Measurements from ENCODE around the gene MGMT.

MGMT gene

DNA sequence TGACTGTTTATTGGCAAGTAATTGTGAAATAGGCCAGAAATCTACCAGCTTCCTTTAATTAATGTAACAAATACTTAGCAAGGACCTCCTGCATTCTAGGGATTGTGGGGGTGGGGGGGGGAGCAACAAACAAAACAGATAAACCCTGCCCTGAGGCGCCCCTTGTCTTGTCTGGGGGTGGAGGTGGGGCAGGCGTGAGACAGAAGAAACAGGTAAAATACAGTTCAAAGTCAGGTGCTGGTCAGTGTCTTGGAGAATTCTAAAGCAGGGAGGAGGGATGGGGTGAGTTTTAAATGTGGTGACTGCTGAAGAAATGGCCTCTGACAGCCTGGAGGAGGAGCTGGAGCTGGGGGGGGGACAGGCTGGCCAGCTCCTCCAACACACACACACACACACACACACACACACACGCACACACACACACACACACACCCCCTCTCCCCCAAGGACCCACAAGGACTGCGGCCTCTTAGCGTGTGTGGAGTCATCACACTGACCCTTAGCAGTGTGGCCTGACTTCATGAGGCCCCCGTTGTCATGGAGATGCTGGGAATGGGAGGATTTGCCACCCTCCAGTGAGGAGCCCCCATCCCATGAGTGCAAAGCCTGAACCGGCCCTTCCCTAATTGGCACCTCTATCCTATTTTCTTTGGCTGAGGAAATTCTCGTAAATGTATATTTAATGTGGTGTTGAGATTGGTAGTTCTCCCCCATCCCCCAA is 190.4 kb downstream of the MGMT start:
- no peak for DNase-seq
- TF ChIP-seq POLR2A (IDR thresholded peaks at IDR 0.05; ENCODE audit: low read length) (no peak), GATA1 (IDR thresholded peaks at IDR 0.05; ENCODE audit: low read depth, low read length) (no peak)

DNA sequence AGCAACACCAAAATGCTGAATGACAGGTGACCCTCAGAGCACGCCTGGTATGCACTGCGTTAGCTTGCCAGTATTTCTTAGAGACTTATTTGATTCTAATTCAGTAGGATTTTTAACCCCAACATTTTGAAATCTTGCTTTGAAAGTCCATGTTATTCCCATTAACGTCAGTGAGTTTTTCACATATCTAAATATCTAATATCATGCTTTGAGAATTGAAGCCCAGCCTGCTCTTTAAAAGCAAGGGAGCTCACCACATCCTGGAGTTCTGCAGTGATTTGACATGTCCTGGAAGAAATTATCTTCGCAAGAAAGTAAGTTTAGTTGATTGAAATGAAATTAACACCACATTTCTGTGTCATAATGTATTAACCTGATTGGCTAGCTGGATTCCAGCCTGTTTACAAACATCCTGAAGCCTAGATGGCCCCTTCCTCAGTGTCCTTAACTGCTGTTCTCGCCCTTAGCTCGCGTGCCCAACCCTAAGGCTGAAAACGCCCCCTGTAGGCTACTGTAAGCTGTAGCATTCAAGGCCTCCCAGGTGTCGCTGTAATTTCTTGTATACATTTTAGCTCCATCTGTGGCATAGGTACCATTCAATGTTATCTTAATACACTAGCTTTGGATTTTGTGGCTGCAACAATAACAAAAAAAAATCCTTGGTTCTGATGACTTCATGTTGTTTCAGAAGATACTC is 191.5 kb downstream of the MGMT start:
- DNase-seq, result no peak
- TF ChIP-seq POLR2A (IDR thresholded peaks at IDR 0.05; ENCODE audit: low read length) (no peak), GATA1 (IDR thresholded peaks at IDR 0.05; ENCODE audit: low read depth, low read length) (no peak)

DNA sequence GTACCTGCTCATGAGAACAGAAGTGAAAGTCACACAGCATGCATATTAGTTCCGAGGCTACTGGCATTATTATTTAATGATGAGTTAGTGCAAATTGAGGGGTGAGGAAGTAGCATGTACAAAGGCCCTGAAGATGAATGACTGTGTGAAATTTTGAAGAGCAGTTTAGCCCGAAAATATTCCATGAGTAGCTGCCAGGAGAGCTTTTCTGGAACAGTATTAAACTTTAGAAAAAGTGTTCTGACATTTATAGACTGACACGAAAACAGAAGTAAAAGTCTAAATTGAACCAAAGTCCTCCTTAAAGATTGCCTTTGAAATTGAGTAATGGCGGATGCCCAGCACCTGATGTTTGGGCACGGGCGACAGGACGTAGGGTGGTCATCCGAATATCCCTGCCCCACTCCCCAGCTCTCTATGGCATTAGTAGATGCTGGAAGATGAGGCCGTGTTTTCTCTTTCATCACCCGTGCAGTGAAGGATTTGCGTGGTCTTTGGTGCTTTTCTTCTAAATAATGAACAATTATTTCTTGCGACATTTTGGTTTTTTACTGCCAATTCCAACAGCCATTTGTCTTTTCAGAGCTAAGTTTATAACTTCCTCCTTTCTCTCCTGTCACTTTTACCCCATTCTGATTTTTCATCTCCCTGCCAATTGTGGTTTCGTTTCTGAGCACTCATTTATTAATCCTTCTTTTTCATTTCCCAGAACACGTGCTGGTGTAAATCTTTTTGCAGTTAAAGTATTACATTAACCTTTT is 192.6 kb downstream of the MGMT start:
- TF ChIP-seq POLR2A (IDR thresholded peaks at IDR 0.05; ENCODE audit: low read length) (no peak), GATA1 (IDR thresholded peaks at IDR 0.05; ENCODE audit: low read depth, low read length) (no peak)
- DNase-seq, result no peak

DNA sequence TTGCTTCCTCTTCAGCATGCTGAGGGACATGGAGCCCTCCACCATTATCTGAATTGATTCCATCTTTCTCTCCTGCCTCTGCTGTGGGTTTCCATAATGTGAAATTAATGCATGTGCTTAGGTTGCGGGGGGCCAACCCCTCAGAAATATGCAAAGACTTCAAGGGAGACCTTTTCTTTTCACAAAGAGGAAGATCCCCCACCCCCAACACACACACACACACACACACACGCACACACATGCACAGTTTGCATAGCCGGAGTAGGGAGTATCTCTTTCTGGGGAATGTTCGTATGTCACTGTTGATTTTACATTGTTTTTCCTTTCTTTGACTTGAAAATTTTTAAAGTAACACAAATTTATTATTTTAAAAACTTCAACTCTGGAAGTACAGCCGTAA is 193.5 kb downstream of the MGMT start:
- DNase-seq, result no peak
- TF ChIP-seq GATA1 (IDR thresholded peaks at IDR 0.05; ENCODE audit: low read depth, low read length), result no peak
- no peak for TF ChIP-seq POLR2A (IDR thresholded peaks at IDR 0.05; ENCODE audit: low read length)

DNA sequence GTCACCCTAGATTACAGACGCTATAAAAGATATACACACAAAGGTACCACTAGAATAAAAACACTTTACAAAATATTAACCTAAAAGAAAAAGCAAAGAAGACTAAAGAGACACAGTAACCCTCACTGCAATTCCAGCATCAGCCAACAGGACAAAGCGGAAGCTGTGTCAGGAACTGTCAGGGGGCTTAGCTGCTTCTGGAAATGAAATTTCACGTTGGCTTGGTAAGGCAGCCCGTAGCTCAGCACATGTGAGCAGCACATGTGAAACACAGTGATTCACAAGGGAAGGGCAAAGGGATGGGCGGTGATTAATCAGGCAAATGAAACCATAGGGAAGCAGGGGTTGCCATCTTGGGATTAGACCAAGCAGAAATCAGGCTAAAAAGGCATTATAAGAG is 195.4 kb downstream of the MGMT start:
- DNase-seq, result no peak
- TF ChIP-seq GATA1 (IDR thresholded peaks at IDR 0.05; ENCODE audit: low read depth, low read length) (no peak), POLR2A (IDR thresholded peaks at IDR 0.05; ENCODE audit: low read length) (no peak)

DNA sequence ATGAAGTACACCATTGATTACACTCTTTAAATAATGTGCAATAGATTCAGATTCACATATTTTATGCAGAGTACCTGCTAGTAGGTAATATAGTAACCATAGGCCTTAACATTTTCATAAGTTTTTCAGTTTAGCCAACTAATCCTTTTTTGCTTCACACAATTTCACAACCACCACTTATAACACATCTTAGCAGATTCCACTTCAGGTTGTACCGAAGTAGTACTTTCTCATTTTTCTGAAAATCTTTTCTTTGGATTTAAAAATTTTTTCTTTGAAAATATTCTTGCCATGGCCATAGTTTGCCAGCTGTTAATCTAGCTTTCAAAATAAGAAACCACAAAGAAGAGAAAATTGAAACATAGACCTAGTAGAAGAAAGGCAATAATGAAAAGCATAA is 203.1 kb downstream of the MGMT start:
- DNase-seq, result no peak
- TF ChIP-seq POLR2A (IDR thresholded peaks at IDR 0.05; ENCODE audit: low read length), result no peak
- TF ChIP-seq GATA1 (IDR thresholded peaks at IDR 0.05; ENCODE audit: low read depth, low read length), result no peak

DNA sequence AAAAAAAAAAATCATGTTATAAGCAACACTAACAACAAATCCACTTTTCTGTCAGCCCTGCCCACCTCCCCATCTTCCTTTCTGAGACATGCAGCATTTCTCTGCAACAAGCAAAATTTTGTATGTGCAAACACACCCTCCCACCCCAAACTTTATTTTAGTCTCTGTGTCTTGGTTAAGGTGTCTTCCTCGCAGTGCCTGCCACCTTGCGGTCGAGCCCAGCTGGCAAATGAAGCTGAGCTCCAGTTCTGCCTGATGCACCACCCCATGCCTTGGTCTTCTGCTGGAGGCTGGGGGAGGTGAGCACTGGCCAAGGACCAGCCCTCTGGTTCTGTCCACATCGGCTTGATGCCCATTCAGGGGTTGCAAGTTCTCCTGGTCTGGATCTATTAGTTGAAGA is 206.3 kb downstream of the MGMT start:
- TF ChIP-seq GATA1 (IDR thresholded peaks at IDR 0.05; ENCODE audit: low read depth, low read length), result no peak
- DNase-seq, result no peak

DNA sequence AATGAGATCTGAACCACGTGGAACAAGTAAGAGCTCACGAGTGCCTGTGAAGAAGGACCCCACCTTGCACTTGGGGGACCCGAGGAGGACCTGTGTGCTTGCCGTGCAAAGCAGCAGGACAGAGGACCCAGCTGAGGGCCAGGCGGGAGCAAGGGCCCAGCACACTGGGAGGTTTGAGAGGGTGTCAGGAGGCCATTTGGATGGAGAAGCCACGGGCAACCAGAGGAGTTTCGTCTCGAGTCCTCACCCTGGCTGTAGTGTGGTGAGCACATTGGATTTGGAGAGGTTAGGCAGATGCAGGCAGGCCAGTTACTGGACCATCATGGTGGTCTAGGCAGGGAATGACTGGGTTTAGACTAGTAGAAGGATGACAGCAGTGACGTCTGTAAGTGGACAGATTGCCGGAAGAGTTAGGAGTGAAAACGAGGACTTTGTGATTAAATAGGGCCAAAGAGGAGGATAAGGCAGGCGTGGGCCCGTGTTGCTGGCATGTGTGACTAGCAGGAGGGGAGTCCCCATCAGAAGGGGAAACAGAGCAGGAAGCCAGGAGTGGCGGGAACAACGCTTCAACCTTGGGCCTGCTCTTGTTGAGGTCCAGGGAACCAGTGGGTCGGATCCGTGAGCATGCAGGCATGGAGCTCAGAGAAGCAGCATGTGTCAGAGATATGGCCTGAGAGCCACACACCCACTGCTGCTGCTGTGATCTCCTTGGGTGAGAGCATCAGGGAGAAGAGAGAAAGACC is 208.2 kb downstream of the MGMT start:
- no peak for TF ChIP-seq POLR2A (IDR thresholded peaks at IDR 0.05; ENCODE audit: low read length)
- TF ChIP-seq GATA1 (IDR thresholded peaks at IDR 0.05; ENCODE audit: low read depth, low read length), result no peak
- DNase-seq, result no peak

DNA sequence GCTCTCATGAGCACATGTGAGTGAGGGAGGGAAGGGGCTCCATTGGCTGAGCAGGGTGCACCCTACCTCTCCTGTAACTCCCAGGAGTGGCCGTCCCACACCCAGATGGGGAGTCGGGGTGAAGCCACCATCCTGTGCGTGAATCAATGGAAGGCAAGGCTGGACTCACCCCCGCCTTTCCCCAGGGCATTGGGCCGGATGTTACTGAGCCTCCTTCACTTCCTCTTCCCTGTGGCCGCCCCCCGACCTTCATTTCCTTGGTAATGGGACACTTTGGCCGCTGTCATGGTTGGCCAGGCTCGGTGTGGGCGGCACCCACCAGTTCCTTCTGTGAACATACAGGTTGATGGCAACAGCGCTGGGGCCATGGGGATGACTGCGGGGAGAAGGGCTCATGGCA is 209.0 kb downstream of the MGMT start:
- TF ChIP-seq GATA1 (IDR thresholded peaks at IDR 0.05; ENCODE audit: low read depth, low read length), result no peak
- no peak for TF ChIP-seq POLR2A (IDR thresholded peaks at IDR 0.05; ENCODE audit: low read length)
- DNase-seq, result no peak

DNA sequence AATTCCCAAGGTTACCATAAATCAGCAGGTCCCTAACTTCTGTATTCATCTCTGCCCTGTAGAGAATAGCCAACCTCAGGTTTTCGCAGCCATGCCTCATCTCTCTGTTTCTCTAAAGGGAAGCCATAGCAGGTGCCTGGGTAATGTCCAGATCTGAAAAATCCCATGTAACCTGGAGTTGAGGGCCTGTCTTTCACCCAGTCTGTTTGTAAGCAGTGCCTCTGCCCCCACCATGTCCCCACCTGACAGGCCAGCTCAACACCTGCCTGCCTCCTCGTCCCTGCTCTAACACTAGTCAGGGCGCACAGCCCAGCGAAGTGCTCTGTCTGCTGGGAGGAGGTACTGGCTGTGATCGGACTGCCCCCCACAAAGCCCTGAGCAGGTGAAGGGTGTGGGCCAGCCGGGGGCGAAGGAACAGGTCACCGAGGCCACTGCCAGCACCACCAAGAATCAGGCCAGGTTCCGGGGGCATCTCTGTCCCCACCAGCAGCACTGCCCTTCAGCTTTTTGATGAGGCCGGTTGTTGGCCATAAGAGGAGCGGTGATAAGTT is 210.4 kb downstream of the MGMT start:
- no peak for DNase-seq
- TF ChIP-seq GATA1 (IDR thresholded peaks at IDR 0.05; ENCODE audit: low read depth, low read length) (no peak), POLR2A (IDR thresholded peaks at IDR 0.05; ENCODE audit: low read length) (no peak)

DNA sequence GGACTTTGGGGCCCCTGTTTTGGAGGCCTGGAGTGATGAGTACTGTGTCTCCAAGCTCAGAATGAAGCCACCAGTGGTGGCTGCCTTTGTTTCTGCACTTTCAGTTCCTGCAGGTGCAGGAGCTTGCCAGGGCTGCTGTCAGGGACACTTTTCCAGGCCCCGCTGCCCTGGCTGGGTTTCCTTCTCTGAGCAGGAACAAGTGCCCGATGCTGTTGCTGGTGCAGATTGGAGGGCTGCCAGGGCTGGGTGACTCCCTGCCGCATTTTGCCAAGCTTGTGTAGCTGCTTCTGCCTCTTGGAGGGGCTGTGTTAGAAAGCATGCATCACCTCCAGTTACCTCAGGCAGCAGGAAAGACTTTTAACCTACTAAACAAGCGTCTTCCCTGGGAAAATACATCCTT is 211.1 kb downstream of the MGMT start:
- TF ChIP-seq GATA1 (IDR thresholded peaks at IDR 0.05; ENCODE audit: low read depth, low read length), result no peak
- no peak for TF ChIP-seq POLR2A (IDR thresholded peaks at IDR 0.05; ENCODE audit: low read length)
- no peak for DNase-seq

DNA sequence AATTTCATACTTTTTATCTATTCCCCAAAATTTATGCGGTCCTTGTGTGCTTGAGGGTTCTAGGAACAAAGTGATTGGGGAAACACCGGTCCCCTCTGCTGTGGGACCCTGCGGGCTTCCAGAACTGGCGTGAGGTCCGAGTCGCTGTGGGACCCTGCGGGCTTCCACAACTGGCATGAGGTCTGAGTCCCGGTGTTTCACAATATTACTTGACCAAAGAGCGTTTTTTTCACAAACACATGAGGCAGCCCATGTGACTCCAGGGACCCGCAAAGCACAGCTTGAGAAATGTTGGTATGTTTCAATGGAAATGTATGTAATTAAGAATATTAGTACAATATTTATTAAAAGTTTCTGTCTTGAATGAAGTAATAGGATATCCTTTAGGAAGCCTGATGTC is 212.2 kb downstream of the MGMT start:
- no peak for TF ChIP-seq GATA1 (IDR thresholded peaks at IDR 0.05; ENCODE audit: low read depth, low read length)
- no peak for DNase-seq

DNA sequence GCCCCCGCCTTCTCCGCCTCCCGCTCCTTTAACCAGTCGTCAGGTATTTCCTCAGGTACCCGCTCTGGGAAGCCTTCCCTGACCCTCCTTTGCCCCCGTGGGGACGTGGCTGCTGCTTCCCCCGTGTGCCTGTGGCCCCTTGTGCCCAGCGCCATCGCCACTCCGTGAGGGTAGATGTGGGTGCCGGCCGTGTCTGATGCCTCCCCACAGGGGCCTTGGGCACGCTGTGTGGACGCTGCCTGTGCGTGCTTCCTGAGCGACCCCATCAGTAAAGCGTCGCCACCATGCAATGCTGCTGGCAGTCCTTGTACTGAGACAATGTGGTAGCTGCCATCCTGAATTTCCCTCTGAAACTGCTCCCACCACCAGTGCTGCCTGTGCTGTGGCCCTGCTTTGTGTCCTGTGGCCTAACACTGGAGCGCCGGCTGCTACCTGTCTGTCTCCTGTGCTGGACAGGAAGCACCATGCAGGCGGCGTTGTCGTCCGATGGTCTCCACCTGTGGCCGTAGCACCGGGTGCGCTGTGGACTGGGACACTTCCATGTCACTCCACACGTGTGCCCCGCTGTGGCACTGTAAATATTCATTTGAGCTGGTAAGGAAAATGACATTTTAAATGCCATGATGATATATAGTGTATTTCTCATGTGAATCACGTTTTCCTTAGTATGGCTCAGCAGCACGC is 213.8 kb downstream of the MGMT start:
- no peak for DNase-seq
- TF ChIP-seq POLR2A (IDR thresholded peaks at IDR 0.05; ENCODE audit: low read length), result no peak
- no peak for TF ChIP-seq GATA1 (IDR thresholded peaks at IDR 0.05; ENCODE audit: low read depth, low read length)

Data from erythroblast (primary cell).